GM18858 (cell line): ENCODE measurements around the gene VPS13D.
"Not testable (repeated sequence)": the region's sequence is repeated elsewhere in the genome, so short reads cannot be mapped to it uniquely, and the experiment has no call there.

ENCODE experiments used
- ATAC-seq: cut with Tn5 transposase; IDR thresholded peaks from one replicate; pipeline ENCODE4 v1.9.1; 2021; ENCODE audit not compliant: unreplicated experiment

Gene VPS13D

GRCh38 chr1:12444329-12444841 lies 214.6 kb downstream of the VPS13D start:
- ATAC-seq = no peak

DNA sequence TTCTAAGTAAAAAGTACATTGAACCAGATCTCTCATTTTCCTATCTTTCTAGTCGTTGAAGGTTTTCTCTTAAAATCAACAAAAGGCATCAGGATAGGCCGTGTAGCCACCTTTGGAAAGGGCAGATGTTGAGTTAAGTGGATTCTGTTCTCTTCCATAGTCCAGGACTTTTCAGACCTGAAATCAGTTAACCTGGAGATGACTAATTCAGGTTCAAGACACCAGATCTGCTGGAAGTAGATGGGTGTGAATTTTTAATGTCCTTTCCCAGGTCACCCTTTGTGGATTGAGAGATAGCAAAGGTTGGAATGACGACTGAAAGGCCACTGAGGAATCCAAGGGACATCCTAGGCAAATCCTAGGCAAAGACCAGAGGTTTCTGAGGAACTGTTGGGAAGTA lies 215.4 kb downstream of the VPS13D start:
- ATAC-seq = no peak

GRCh38 chr1:12446593-12446992 lies 216.8 kb downstream of the VPS13D start:
- no peak for ATAC-seq

GRCh38 chr1:12447307-12447706 lies 217.5 kb downstream of the VPS13D start:
- no peak for ATAC-seq

GRCh38 chr1:12447849-12448312 lies 218.1 kb downstream of the VPS13D start:
- ATAC-seq = no peak

DNA sequence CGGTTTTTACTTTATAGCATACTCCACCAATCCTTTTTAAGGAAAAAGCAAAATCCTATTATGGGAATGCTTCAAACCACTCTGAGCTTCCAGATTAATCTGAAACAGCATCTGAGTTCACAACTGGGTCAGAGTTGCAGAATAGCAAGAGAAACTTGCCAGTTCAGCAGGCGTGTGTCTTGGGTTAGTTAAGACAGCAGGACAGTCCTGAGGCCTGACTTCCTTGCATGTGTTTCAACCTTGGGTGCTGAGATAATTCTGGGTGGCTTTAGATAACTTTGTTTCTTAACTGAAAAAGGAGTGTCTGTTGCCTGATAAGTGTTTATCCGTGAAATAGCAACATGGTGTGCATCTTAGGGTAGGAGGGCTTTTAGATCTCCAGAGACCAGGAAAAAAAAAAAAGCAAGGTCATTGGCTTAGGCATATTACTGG lies 218.9 kb downstream of the VPS13D start:
- no peak for ATAC-seq

GRCh38 chr1:12450090-12450755 lies 220.4 kb downstream of the VPS13D start:
- ATAC-seq = no peak

- ATAC-seq = no peak
Observed at GRCh38 chr1:12450756-12451559, 221.1 kb downstream of the VPS13D start.

- ATAC-seq = no peak
Observed at GRCh38 chr1:12451560-12451900, 221.7 kb downstream of the VPS13D start.

DNA sequence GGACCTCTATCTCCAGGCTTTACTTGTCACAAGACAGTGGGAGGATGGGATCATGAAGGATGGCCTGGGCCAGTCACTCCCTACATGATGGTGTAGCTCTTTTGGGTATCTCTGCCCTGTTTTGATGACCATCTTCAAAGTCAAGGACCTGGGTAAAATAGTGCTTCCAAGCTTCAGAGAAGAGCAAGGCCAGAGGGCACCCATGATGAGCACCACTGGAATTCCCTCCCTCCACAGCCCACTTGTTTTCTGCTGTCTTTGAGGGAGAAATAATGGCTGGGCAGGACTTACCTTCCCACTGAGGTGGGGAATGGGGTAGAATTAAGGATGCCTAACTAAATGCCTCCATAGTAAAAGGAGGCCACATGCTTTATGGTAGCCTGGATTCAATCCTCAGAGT lies 222.4 kb downstream of the VPS13D start:
- no peak for ATAC-seq

DNA sequence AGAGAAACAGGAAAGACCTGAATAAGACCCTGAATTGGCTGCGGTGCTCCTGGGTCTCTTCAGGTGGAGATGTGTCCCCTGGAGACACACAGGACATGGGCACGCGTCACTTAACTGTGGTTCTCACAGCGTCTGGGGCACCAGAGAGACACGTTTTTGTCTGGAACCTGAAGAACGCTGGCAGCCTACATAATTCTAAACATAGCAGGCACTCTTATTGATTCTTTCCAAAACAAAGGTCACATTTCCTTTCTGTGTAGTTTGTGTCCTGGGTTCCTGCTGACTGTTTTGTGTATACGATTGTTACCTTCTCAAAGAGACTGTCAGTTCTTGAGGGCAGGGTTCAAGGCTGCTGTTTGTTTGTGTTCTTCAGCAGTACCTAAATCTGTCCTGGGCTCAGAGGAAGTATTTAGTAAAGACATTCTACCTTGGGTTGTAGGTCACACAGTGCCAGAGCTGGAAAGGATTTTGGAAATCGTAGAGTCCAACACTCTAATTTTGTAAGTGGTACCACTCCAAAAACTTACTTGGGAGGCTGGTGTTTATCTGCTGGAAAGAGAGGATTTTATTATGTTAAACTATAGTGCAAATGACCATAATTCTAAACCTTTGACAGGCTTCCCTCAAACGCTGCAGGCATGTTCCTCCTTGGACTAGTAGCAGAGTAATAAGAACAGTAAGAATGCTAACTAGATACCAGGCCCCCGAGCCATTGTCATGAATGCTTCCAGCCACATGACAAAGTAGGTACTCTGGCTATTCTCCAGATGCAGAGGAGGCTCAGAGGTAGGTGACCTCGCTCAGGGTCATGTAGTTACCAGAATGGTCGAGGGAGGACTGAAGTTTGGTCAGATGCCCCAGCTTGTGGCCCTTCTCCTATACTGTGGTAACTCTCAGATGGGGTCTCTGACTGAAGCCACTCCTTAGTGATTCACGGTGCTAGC lies 223.8 kb downstream of the VPS13D start:
- no peak for ATAC-seq

GRCh38 chr1:12454406-12455391 lies 224.9 kb downstream of the VPS13D start:
- ATAC-seq = no peak

- not testable (repeated sequence) for ATAC-seq
Observed at GRCh38 chr1:12456081-12456480, 226.3 kb downstream of the VPS13D start.

DNA sequence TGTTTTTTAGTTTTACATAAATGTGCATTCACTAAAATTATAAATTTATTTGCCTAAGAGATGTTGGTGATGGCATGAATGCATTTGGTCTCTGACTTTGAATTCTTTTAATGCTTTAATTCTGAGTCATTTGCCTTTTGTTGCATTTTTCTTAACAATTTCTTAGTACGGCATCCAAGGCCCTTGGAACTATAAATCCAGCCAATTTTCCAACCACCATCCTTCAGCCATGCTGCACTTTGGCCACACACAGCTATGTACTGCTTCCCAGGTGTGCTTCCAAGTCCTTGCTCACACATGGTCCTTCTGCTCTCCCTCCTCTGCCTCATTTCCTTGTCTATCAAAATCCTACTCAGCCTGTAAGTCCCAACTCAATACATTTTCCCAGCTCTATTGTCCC lies 227.1 kb downstream of the VPS13D start:
- no peak for ATAC-seq

- no peak for ATAC-seq
Observed at GRCh38 chr1:12457771-12458170, 227.9 kb downstream of the VPS13D start.

DNA sequence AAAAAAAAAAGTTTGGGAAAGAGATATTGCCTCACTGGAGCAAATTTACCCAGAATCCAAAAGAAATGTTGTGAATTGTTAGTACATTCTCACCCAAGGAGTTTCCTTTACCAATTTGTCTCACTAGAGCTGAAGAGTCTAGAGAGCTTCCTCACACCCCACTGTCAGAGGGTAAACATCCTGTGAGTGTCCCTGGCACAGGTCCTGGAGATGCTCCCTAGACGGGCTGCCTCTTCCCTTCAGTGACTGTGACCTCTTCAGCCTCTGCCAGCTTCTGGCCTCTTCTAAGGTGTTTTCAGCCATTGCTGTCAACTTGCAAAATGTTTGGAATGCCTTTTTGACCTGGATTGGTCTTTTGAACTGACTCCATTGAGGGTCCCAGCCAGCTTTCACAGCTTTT lies 228.7 kb downstream of the VPS13D start:
- ATAC-seq = no peak

GRCh38 chr1:12460121-12460520 lies 230.3 kb downstream of the VPS13D start:
- ATAC-seq = no peak

DNA sequence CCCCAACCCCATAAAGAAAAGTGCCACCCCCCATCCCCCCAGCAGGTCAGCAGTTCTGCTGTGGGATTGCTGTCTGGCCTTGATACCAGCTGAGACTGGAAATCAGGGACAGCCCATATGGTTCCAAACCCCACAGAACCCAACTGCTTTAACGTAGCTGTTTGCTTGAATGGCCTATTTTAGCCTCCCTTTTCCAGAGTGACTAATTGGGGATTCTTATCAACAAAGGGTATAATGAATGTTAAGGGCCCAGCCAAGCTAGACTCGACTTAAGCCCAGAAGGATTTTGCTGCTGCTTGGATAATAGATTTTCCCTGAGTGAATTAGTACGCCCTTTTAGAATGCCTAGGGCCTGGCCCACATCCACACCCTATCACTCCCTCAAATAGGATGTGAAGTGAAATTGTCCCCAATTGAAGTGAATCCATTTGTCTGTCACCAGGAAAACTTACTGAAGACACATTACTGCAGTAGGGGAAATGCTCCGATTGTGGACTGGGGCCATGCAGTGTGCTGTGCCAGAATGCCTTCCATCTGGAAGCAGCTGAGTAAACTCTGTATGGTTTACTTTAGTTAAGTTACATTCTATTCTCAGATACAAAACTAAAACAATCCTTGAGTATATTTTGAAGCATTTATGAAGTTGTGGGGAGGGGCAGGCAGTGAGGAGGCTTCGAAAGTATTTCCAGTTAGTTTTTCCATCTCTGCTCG lies 231.2 kb downstream of the VPS13D start:
- no peak for ATAC-seq

DNA sequence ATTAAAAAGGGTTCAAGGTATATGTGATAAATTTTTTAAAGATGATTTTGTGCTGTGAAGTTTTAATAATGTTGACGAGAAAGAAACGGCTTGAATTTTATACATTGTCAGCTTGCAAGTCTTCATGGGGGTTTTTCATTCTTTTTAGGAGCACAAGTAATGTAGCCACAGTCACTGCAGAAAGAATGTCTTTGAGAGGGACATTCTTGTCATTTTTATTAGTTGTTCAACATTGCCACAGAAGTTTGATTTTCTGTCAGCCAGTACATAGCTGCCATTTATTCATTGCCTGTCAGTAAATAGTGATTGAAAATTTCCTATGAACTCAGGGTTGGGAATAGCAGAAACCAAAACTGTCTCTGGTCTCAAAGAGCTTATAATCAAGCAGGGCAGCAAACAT lies 231.9 kb downstream of the VPS13D start:
- ATAC-seq = no peak
